ENCODE results near the gene GCG.

Gene GCG

GRCh38 chr2:162099836-162100235, 52.2 kb downstream of the GCG start:
- DNase-seq (ENCODE audit: low spot score) = no peak

All from GM03348 (cell line).